Pons (tissue), 1 donor: ENCODE results near the gene DDX55.

Experiments used
- DNase-seq: peaks from one replicate; pipeline ENCODE4 v3.0.0-alpha.2; 2016; ENCODE audit warnings: low spot score

The DDX55 gene

DNA sequence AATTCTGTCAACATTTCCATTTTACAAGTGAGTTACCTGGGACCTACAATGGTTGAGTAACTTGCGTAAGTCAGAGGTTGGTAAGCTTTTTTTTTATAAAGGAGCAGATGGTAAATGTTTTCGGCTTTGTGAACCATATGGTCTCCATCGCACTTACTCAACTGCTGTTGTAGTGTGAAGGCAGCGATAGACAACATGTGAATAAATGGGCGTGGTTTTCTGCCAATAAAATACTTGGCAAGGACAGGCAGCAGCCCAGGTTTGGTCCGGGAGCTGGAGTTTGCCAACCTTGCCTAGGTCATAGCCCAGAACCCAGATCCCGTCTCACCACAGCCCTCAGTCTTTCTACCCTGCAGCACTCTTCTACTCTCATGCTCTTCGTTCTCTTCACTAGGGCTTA is 6.3 kb downstream of the DDX55 start:
- DNase-seq = no peak

- DNase-seq = no peak
Observed at GRCh38 chr12:123614110-123614509, 12.2 kb downstream of the DDX55 start.

- DNase-seq = no peak
Observed at GRCh38 chr12:123614531-123614930, 12.6 kb downstream of the DDX55 start.

DNA sequence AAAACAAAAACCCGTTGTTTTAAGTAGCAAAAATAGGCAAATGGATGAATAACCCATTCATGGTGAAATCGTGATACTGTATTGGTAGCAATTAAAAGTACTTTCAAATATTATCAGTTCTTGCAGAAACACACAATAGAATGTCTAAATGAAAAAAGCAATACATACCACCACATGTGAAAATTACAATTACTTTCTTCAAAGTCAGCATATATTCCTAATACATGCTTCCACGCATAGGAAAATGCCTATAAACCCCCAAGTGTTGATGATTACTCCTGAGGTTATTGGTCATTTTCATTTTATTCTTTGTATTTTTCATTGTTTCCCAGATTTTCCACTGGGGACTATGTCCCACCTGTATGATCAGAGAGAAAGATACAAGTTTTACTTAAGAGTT is 15.2 kb downstream of the DDX55 start:
- no peak for DNase-seq

- no peak for DNase-seq
Observed at GRCh38 chr12:123617580-123617979, 15.7 kb downstream of the DDX55 start.

- DNase-seq = no peak
Observed at GRCh38 chr12:123621101-123621500, 19.2 kb downstream of the DDX55 start.

- DNase-seq = no peak
Observed at GRCh38 chr12:123621619-123622530, 20.0 kb downstream of the DDX55 start.

DNA sequence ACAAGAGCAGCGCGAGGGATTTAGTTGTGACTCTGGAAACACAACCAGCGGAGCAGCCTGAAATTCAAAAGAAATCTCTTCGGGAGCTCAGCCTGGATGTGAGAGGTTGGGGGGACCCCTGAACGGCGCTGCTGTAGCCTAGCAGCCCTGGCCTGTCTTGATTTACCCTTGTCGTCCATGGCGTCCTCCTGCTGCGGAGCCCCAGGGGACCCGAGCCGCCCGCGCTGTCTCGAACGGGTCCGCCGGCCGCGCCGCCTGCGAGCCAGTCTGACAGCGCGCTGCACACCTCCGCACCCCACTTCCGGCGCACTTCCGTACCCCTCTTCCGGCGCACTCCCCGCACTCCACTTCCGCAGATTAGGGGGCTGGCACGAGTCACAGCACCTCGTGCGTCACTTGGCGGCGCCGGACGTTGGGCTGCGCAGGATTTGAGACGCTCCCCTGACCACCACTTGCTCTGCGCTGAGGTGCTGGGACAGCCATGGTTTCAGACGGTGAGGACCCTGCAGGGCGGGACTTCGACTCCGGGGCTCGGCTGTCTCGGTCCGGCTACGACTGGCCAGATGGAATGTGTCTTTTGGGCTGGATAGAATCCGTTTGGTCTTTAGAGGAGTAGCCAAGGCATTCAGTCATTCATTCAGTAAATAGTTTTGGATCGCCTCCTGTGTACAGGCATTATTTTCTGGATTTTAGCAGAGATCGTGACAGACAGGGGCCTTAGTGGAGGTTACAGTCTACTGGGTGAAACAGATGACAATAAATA is 31.7 kb downstream of the DDX55 start, which contains the start of the genes EIF2B1 and GTF2H3:
Gene EIF2B1 (minus strand): TSS at position 308 of the 763 bp plus-strand sequence. CDS start 129 bp downstream, at position 179.
Gene GTF2H3 (plus strand): TSS at position 451 of the 763 bp plus-strand sequence. CDS start 31 bp downstream, at position 482.
- DNase-seq = peak; percentile 93

GRCh38 chr12:123634142-123634561 is 32.3 kb downstream of the DDX55 start:
- DNase-seq = no peak

DNA sequence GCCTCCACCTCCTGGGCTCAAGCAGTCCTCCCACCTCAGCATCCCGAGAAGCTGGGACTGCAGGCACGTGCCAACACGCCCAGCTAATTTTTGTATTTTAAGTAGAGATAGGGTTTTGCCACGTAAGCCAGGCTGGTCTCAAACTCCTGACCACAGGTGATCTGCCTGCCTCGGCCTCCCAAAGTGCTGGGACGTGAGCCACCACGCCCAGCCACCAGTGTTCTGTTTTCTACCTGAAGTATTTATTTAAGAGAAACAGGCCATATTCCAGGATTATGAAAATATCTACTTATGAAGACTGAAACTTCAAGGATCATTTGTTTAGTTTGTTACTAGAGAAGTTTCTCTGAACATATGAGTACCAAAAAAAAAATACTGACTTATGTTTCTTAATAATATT is 42.0 kb downstream of the DDX55 start:
- no peak for DNase-seq

- DNase-seq = no peak
Observed at GRCh38 chr12:123645380-123645779, 43.5 kb downstream of the DDX55 start.

GRCh38 chr12:123645878-123646277 is 44.0 kb downstream of the DDX55 start:
- DNase-seq = peak; percentile 16

DNA sequence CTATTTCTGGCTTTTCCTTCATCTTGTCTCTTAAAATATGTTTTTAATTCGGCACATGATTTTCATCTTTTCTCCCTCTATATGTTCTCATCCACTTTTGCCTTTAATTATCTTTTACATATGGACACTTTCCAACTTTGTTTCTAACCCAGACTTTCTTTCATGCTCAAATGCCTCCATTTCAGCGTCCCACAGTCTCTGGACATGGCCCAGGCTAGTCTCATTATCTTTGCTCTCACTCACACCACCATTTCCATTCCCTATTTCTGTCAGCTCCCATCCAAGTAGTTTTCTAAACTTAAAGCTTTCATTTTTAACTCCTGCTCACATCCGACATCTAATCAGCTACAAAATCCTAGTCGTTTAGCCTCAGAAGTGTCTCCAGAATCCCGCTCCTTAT is 46.5 kb downstream of the DDX55 start:
- DNase-seq = no peak

- DNase-seq = no peak
Observed at GRCh38 chr12:123654129-123654701, 52.3 kb downstream of the DDX55 start.

DNA sequence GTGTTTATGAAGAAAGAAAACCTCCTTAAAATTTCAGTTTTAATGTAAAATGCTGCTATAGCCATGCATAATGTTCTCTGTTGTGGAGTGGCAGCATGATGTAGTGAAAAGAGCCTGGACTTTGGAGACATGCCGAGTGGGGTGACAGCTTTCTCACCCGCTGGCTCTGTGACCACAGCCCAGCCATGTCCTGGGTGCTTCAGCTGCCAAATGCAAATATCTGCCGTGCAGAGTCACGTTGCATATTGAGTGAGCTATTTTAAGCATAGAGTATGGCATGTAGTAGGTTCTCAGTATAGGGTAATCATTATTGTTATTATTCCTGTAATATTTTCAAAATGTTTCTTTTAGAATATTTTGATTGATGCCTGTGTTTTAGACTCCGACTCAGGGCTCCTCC is 53.5 kb downstream of the DDX55 start:
- peak; percentile 6 for DNase-seq

GRCh38 chr12:123656392-123656791 is 54.5 kb downstream of the DDX55 start:
- no peak for DNase-seq

GRCh38 chr12:123657211-123657610 is 55.3 kb downstream of the DDX55 start:
- DNase-seq = no peak

DNA sequence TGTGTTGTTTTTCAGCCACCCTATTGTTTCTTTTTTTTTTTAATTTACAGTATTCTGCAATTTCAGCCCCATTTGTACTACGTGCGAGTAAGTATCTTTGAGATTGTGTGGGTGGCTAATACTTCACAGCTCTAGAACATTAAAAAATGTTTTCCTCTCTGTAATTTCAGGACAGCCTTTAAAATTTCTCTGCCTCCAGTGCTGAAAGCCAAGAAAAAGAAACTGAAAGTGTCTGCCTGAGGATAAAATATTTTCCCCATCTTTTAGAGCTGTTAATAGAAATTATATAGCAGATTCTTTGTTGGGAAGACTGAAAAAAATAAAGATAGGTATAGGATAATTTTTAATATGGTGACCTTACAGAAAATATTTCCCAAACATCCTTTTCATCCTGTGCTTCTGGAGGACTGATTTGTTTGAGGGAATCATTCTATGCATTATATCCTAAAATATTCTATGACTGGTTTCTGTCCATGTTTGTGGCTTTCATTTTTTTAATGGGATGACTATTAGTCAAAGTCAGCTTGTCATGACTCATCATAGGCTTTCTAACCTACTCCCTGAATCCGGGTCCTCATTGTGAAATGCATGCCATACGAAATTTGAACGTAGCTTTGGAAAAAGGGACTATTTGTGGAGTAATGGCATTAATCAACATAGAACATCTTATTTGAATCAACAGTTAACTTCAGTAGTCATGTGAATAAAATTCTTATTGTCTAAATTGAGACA is 58.3 kb downstream of the DDX55 start:
- DNase-seq = no peak

DNA sequence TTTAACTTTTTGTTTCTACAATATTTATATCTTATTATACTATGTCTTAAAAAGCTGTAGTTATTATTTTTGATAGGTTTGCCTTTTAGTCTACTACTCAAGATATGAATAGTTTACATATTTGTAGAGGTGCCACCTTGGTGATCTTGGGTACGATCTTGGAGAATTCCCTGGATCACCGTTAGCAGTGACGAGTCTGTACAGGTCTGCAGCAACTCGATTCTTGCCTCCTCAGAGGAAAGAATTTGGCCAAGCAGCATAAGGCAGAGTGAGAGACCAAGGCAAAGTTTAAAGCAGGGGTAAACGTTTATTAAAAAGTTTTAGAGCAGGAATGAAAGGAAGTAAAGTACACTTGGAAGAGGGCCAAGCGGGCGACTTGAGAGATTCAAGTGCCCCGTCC is 65.9 kb downstream of the DDX55 start:
- DNase-seq = no peak
